Motor neuron (in vitro differentiated cells): ENCODE data around the gene SCN2A. TPM values are rescaled to one million over a fixed set of nuclear protein-coding genes. Genes with fewer than 3 reads are reported as not detected.
A peak's percentile ranks its signal among the peaks of the same experiment; 100 is the strongest.

ENCODE experiments used
- ATAC-seq, 8 experiments: fragments of 200-7000 bp; cut with Tn5 transposase; replicated peaks in 6 of 8; 2 replicates each; pipeline ENCODE4 v1.8.0; 2021; ENCODE audit warnings: mild to moderate bottlenecking in 8 of 8, moderate library complexity in 8 of 8
- H3K27ac ChIP-seq, 2 donors: fragments of 250-450 bp; sonication (Bioruptor Pico); 2 replicates each; pipeline ENCODE4 v1.9.0; 2021; ENCODE audit warnings: antibody characterized with exemption in 2 of 2, mild to moderate bottlenecking in 2 of 2, moderate library complexity in 1 of 2
- H3K4me1 ChIP-seq, 2 donors: fragments of 250-450 bp; sonication (Bioruptor Pico); replicated peaks in 1 of 2; 2 replicates each; pipeline ENCODE4 v1.6.1; 2021; ENCODE audit warnings: antibody characterized with exemption in 2 of 2, mild to moderate bottlenecking in 2 of 2, moderate library complexity in 1 of 2
- H3K4me3 ChIP-seq, 5 donors: fragments of 250-450 bp; sonication (Bioruptor Pico); 2 replicates each; pipeline ENCODE4 v1.9.0; 2021; ENCODE audit warnings: antibody characterized with exemption in 5 of 5, mild to moderate bottlenecking in 5 of 5, moderate library complexity in 4 of 5
- WGBS, 10 experiments: fragments of 450-650 bp; shearing (Covaris generic); methylation state at CpG; one replicate each; pipeline ENCODE4 v1.0.0; 2022; 5-methylcytosine and 5-hydroxymethylcytosine counted together
- in situ Hi-C, 9 experiments: fragments of 400-800 bp; cut with MboI; loops; one replicate each; pipeline ENCODE4 v1.15.0; 2021; ENCODE audit warnings: low sequenced_read_pairs in 9 of 9, low pct_unique_long_range_greater_than_20kb in 2 of 9; ENCODE audit not compliant: unreplicated experiment in 9 of 9
- total RNA-seq, 8 experiments: library from RNA; unstranded; fragments of 300-600 nt; gene quantifications; 2 replicates each; pipeline versions ENCODE4 v1.2.3 to v1.2.4, GENCODE V29; 2022

SCN2A gene
- total RNA-seq, 8 experiments from 2014 or later: 0.31 to 24.4 (median 7.9) TPM

GRCh38 chr2:165407466-165407865 lies 168.3 kb downstream of the SCN2A start:
- ATAC-seq: no peak
- Histone ChIP-seq H3K27ac (no peak overlapping the region), H3K4me3 (no peak overlapping the region), H3K4me1 (no peaks in the 10 kb centered on the region)
- in situ Hi-C loops: loop anchor here in 4 of 9 experiments (10.0 to 25.0 kb wide), 3 partner anchors 280 to 455 kb away; no protein-coding TSS in a partner anchor

GRCh38 chr2:165408186-165408585 lies 169.0 kb downstream of the SCN2A start:
- in situ Hi-C loops: loop anchor here in 4 of 9 experiments (10.0 to 25.0 kb wide), 3 partner anchors 279 to 454 kb away; no protein-coding TSS in a partner anchor
- ATAC-seq: no peak

GRCh38 chr2:165410276-165410675 lies 171.1 kb downstream of the SCN2A start:
- Histone ChIP-seq H3K4me3 (no peak overlapping the region), H3K4me1 (no peaks in the 10 kb centered on the region), H3K27ac (no peak overlapping the region)
- in situ Hi-C loops: loop anchor here in 3 of 9 experiments (25.0 kb wide), 2 partner anchors 277 to 452 kb away; no protein-coding TSS in a partner anchor
- ATAC-seq: peak in 4 of 8 experiments; percentile 47 to 91 (median 70)

More at GRCh38 chr2:165408186-165408585, 169.0 kb downstream of the SCN2A start:
- 21 to 100% (median 88%) methylated on average over 1 to 3 of the region's 3 CpGs; no CpG with 5 or more reads in 2 of the 10 experiments for WGBS, 10 experiments
- no peak overlapping the region for H3K4me3 ChIP-seq
- no peaks in the 10 kb centered on the region for H3K4me1 ChIP-seq
- no peak overlapping the region for H3K27ac ChIP-seq

- Histone ChIP-seq H3K27ac (no peak overlapping the region), H3K4me3 (no peak overlapping the region), H3K4me1 (no peaks in the 10 kb centered on the region)
- no peak for ATAC-seq
- in situ Hi-C loops: loop anchor here in 3 of 9 experiments (25.0 kb wide), 2 partner anchors 273 to 448 kb away; no protein-coding TSS in a partner anchor
Observed at GRCh38 chr2:165414187-165414586, 175.0 kb downstream of the SCN2A start.

- in situ Hi-C loops: loop anchor here in 3 of 9 experiments (25.0 kb wide), 2 partner anchors 270 to 445 kb away; no protein-coding TSS in a partner anchor
- WGBS, 10 experiments: 33% methylated on average over 1 of the region's 1 CpG; no CpG with 5 or more reads in 9 of the 10 experiments
- no peak for ATAC-seq
Observed at GRCh38 chr2:165417009-165417408, 177.8 kb downstream of the SCN2A start.

GRCh38 chr2:165420231-165420630 lies 181.0 kb downstream of the SCN2A start:
- Histone ChIP-seq H3K27ac (no peak overlapping the region), H3K4me3 (no peak overlapping the region), H3K4me1 (no peaks in the 10 kb centered on the region)
- in situ Hi-C loops: loop anchor here in 3 of 9 experiments (25.0 kb wide), 2 partner anchors 267 to 442 kb away; no protein-coding TSS in a partner anchor
- peak in 1 of 8 experiments; percentile 20 for ATAC-seq

More at GRCh38 chr2:165417009-165417408, 177.8 kb downstream of the SCN2A start:
- Histone ChIP-seq H3K27ac (no peak overlapping the region), H3K4me3 (no peak overlapping the region), H3K4me1 (no peaks in the 10 kb centered on the region)

- WGBS, 10 experiments: 26 to 100% (median 73%) methylated on average over 1 to 3 of the region's 3 CpGs; no CpG with 5 or more reads in 1 of the 10 experiments
- Histone ChIP-seq H3K4me1 (no peaks in the 10 kb centered on the region), H3K27ac (no peak overlapping the region), H3K4me3 (no peak overlapping the region)
- in situ Hi-C loops: loop anchor here in 3 of 9 experiments (25.0 kb wide), 2 partner anchors 264 to 439 kb away; no protein-coding TSS in a partner anchor
- ATAC-seq: peak in 1 of 8 experiments; percentile 29
Observed at GRCh38 chr2:165423081-165423480, 183.9 kb downstream of the SCN2A start.

GRCh38 chr2:165425556-165425955 lies 186.3 kb downstream of the SCN2A start:
- H3K27ac ChIP-seq: no peak overlapping the region
- no peaks in the 10 kb centered on the region for H3K4me1 ChIP-seq
- no peak overlapping the region for H3K4me3 ChIP-seq
- WGBS, 10 experiments: 22 to 100% (median 84%) methylated on average over 1 to 2 of the region's 2 CpGs; no CpG with 5 or more reads in 2 of the 10 experiments
- in situ Hi-C loops: no loop called here
- ATAC-seq: no peak

- in situ Hi-C loops: no loop called here
- no peaks in the 10 kb centered on the region for H3K4me1 ChIP-seq
- no peak overlapping the region for H3K27ac ChIP-seq
- ATAC-seq: no peak
- no peak overlapping the region for H3K4me3 ChIP-seq
- 40 to 90% (median 65%) methylated on average over 1 to 2 of the region's 4 CpGs; no CpG with 5 or more reads in 5 of the 10 experiments for WGBS, 10 experiments
Observed at GRCh38 chr2:165427686-165428085, 188.5 kb downstream of the SCN2A start.

- ATAC-seq: no peak
- in situ Hi-C loops: no loop called here
- no peak overlapping the region for H3K27ac ChIP-seq
- no peak overlapping the region for H3K4me3 ChIP-seq
- 0 to 100% (median 85%) methylated on average over 1 of the region's 1 CpG for WGBS, 10 experiments
- no peaks in the 10 kb centered on the region for H3K4me1 ChIP-seq
Observed at GRCh38 chr2:165428926-165429325, 189.7 kb downstream of the SCN2A start.

GRCh38 chr2:165431014-165431413 lies 191.8 kb downstream of the SCN2A start:
- ATAC-seq: peak in 2 of 8 experiments; percentile 46 to 63
- no peak overlapping the region for H3K27ac ChIP-seq
- H3K4me3 ChIP-seq: no peak overlapping the region
- in situ Hi-C loops: no loop called here
- no peaks in the 10 kb centered on the region for H3K4me1 ChIP-seq

- in situ Hi-C loops: no loop called here
- no peak overlapping the region for H3K4me3 ChIP-seq
- no peaks in the 10 kb centered on the region for H3K4me1 ChIP-seq
- ATAC-seq: no peak
- H3K27ac ChIP-seq: no peak overlapping the region
Observed at GRCh38 chr2:165432234-165432966, 193.2 kb downstream of the SCN2A start.

GRCh38 chr2:165434865-165435496 lies 195.8 kb downstream of the SCN2A start:
- no peak for ATAC-seq
- in situ Hi-C loops: no loop called here
- no peak overlapping the region for H3K4me3 ChIP-seq
- H3K4me1 ChIP-seq: peaks cover 3 to 5% of the 10 kb centered on the region in 2 donors
- WGBS, 10 experiments: 14 to 100% (median 83%) methylated on average over 1 of the region's 1 CpG; no CpG with 5 or more reads in 5 of the 10 experiments
- H3K27ac ChIP-seq: no peak overlapping the region
